Stimulated activated CD8-positive, alpha-beta memory T cell treated with anti-CD3 and anti-CD28 coated beads, Interleukin-15, amount 100 ng/mL, for 48 hours (primary cell): ENCODE measurements around the gene GRIA1.

Experiments
- DNase-seq, 2 donors: peaks; one replicate each; pipeline ENCODE4 v3.0.0-alpha.2; 2020; ENCODE audit warnings: low read depth in 2 of 2

The GRIA1 gene

GRCh38 chr5:153498516-153498915 lies 8.0 kb downstream of the GRIA1 start:
- DNase-seq: no peak

- no peak for DNase-seq
Observed at GRCh38 chr5:153500178-153500577, 9.7 kb downstream of the GRIA1 start.

- DNase-seq: no peak
Observed at GRCh38 chr5:153504726-153505125, 14.3 kb downstream of the GRIA1 start.

GRCh38 chr5:153508700-153509099 lies 18.2 kb downstream of the GRIA1 start:
- DNase-seq: no peak

- no peak for DNase-seq
Observed at GRCh38 chr5:153511622-153512021, 21.2 kb downstream of the GRIA1 start.

- no peak for DNase-seq
Observed at GRCh38 chr5:153513156-153513555, 22.7 kb downstream of the GRIA1 start.

GRCh38 chr5:153515301-153515700 lies 24.8 kb downstream of the GRIA1 start:
- DNase-seq: no peak

- no peak for DNase-seq
Observed at GRCh38 chr5:153516504-153517240, 26.2 kb downstream of the GRIA1 start.

GRCh38 chr5:153517241-153517611 lies 26.8 kb downstream of the GRIA1 start:
- DNase-seq: no peak

GRCh38 chr5:153520137-153520536 lies 29.7 kb downstream of the GRIA1 start:
- DNase-seq: no peak

- DNase-seq: no peak
Observed at GRCh38 chr5:153520952-153521351, 30.5 kb downstream of the GRIA1 start.

- DNase-seq: no peak
Observed at GRCh38 chr5:153523211-153523610, 32.7 kb downstream of the GRIA1 start.

- DNase-seq: no peak
Observed at GRCh38 chr5:153523831-153524230, 33.4 kb downstream of the GRIA1 start.

GRCh38 chr5:153525536-153525935 lies 35.1 kb downstream of the GRIA1 start:
- no peak for DNase-seq

- no peak for DNase-seq
Observed at GRCh38 chr5:153530357-153531143, 40.1 kb downstream of the GRIA1 start.

GRCh38 chr5:153533546-153533945 lies 43.1 kb downstream of the GRIA1 start:
- DNase-seq: no peak

- DNase-seq: no peak
Observed at GRCh38 chr5:153534102-153534501, 43.6 kb downstream of the GRIA1 start.

GRCh38 chr5:153537207-153537606 lies 46.7 kb downstream of the GRIA1 start:
- DNase-seq: no peak

GRCh38 chr5:153539983-153540382 lies 49.5 kb downstream of the GRIA1 start:
- DNase-seq: no peak

- DNase-seq: no peak
Observed at GRCh38 chr5:153542536-153542935, 52.1 kb downstream of the GRIA1 start.

GRCh38 chr5:153543288-153543687 lies 52.8 kb downstream of the GRIA1 start:
- no peak for DNase-seq

GRCh38 chr5:153543959-153544470 lies 53.5 kb downstream of the GRIA1 start:
- no peak for DNase-seq

- no peak for DNase-seq
Observed at GRCh38 chr5:153544706-153545105, 54.2 kb downstream of the GRIA1 start.
